IPS-11a (cell line): ENCODE results near the gene LDLRAD4.
"Not testable (repeated sequence)": the region's sequence is repeated elsewhere in the genome, so short reads cannot be mapped to it uniquely, and the experiment has no call there.

Experiments
- H3K4me3 ChIP-seq: one replicate; pipeline ENCODE4 v1.5.1; 2013; ENCODE audit warnings: low read depth, low read length, control low read depth

Gene LDLRAD4

DNA sequence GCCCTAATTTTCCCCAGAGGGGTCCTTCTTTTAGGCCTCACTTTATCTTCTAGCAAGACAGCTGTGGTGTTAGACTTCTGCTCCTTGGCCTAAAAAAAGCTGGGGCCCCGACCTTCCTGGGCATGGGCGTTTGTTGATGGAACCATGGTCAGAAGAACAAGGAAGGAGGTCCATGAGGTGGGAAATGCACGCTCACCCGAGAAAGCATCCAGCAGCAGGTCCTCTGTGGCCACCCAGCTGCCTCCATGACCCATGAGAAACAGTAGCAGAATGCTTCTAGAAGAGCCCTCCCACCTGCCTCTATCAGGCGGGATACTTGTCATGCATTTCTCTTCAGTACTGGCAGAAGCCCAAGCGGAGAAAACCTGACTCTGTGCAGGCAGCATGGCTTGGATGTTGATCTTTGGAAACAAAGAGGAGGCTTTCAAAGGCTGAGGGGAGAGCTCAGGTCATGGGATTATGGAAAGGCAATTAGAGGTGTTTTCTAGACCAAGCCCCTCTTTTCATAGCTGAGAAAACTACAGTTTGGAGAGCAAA is 258.7 kb downstream of the LDLRAD4 start:
- H3K4me3 ChIP-seq, result no peak overlapping the region

DNA sequence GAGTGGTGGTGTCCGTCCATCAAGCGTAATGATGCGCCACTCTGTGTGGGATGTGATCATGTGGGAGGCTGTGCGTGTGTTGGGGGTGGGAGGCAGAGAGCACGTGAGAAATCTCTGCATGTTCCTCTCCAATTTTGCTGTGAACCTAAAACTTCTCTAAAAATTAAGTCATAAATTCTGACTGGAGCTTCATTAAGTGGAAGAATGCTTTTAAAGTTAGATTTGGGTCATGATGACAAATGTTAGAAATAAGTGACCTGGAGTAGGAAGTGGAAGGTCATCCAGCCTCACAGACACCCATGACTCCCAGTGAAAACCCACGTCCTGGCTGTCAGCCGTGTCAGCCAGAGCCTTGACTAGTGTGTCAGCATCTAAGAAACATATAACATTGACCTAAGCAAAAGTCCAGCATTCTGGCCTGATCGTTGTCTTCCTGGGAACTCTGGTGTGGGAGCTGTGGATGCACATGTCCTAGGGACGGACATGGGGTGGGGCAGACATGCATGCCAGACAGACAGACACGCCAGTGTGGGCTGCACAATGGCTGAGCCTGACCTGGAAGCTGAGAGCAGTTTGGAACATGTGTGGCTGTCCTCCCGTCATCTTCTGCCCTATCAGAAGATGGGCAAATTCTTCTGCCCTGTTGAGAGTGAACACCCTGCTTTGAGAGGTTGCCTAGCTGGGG is 262.2 kb downstream of the LDLRAD4 start:
- H3K4me3 ChIP-seq, result no peak overlapping the region

DNA sequence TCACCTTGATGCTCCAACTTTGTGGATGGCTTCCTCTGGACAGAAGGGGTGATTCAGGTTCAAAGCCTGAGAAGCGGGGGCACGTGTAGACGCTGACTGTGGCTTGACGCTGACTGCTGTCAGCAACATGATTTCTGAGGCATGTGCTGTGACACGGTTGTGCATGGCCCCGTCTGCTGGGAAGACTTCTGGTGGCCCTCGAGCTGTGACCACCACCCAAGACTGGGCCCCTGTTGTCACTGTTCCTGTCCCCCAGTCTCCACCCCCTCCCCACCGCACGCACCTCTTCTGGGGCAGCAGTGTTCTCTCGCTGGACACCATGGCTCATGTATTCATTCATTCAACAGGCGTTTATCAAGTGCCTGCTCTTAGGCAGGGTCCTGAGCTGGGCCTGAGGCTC is 262.8 kb downstream of the LDLRAD4 start:
- H3K4me3 ChIP-seq, result no peak overlapping the region

DNA sequence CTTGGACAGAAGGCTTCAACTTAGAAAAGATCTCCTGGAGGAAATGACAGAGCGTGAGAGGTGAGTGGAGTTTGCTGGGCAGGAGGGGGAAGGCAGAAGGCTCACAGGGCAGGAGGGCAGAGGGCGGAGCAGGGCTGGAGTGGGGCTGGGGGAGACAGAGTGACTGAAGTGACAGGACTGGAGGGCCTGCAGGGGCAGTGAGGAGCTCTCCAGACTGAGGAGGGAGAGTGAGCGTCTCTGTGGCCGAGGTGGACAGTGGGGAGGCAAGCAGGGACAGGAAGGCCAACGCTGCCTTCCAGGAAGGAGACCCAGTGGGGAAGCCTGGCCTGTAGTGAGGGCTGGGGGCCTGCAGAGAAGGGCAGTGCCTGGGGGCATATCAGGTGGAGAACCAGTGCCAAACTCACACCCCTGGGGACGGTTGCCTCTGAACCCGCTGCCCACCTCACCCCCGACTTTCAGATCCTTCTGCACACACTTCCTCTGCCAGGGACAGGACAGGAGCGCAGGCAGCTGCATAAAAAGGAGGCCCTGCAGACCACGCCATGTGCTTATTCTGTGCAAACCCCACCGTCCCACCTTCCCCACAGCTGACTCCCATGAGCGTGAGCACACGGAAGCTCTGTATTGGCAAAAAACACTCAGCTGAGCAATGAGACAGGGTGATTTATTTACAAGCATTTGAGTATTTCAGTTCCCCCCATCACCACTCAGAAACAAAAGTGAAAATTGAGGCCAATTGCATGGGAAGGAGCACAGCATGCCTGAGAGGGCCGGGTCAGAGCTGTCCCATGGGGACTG is 263.5 kb downstream of the LDLRAD4 start:
- H3K4me3 ChIP-seq, result no peak overlapping the region

DNA sequence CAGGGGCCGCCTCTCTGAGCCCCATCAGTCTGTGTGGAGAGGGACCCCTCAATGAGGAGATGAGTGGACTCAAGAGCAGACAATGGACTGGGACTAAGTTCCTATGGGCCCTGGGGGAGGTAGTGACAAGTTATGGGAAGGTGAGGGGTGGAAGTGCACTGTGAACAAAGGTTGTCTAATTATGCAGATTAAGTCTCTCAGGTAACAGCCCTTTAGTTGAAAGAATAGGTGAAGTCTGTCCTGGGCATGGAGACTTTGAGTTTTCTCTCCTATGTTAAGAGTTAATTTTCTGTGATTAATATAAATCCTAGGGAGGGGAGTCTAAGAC is 264.0 kb downstream of the LDLRAD4 start:
- no peak overlapping the region for H3K4me3 ChIP-seq

DNA sequence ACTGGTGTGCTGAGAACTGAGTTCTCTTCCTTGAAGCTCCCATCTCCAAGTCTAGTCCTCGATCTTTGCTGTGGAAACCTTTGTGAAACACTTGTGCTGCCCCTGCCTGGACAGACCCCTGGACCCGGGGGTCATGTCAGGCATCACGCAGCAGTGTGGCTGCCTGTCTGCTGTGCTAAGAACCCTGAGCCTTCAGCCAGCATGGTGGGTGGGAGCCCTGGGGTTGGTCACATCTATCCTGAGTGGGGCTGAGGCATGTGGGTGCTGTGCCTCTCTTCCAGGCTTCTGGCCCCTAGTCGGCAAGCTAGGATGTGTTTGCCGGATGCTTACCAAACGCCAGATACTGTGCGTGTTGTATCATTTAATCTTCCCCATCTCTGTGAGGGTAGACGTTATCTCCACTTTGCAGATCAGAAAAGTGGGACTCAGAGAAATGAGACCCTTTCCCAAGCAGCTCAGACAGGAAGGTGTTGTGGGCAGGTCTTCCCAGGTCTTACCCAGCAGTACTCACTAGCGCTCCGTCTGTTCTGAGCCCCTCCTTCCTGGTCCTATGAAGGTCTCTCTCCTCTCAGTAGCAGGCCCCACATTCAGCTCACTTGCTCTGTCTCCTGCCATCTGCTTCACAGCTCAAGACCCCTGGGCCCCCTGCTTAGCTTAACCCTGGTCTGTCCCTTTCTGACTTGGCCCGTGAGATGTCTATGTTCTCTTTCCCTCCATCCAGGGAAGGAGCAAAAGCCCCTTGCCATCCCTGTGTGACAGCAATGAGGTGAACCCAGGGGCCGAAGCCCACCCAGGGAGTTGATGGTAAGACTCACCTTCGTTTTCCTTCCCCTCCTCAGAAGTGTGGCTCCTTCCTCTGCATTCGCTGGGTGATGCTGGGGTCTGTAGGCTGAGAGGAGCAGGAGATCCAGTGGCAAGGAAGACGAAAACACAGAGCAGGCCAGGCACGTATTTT is 265.0 kb downstream of the LDLRAD4 start:
- H3K4me3 ChIP-seq, result no peak overlapping the region

DNA sequence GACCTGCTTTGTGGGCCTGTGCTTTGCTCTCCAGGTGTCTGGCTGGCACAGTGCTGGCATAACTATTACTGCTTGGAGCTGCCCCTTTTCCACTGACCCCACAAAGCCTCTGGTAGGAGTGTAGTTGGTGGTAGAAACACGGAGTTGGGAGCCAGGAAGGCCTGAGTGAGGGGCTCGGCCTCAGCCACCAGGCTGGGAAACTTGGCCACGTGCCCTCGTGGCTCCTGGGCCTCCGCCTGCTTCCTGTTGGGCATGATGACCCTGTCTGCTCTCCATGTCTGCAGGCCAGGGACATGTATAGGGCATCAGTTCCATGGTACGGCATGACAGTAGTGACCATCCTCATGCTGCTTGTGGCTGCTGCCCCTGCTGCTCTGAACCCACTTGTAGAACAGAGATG is 266.6 kb downstream of the LDLRAD4 start:
- no peak overlapping the region for H3K4me3 ChIP-seq

DNA sequence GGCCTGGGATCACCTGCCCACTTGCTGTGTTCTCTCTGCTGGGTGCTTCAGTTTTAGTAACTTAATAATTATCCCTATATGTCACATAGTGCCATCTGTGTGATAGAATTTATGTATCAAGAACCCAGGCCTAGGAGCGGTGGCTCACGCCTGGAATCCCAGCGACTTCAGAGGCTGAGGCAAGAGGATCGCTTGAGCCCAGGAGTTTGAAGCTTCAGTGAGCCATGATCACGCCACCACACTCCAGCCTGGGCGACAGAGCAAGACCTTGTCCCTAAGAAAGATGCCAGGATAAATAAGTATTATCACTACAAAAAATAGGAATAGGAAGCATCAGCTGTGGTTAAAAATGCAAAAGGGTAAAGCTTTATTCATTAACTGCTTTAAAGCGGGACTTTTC is 267.0 kb downstream of the LDLRAD4 start:
- H3K4me3 ChIP-seq, result no peak overlapping the region

DNA sequence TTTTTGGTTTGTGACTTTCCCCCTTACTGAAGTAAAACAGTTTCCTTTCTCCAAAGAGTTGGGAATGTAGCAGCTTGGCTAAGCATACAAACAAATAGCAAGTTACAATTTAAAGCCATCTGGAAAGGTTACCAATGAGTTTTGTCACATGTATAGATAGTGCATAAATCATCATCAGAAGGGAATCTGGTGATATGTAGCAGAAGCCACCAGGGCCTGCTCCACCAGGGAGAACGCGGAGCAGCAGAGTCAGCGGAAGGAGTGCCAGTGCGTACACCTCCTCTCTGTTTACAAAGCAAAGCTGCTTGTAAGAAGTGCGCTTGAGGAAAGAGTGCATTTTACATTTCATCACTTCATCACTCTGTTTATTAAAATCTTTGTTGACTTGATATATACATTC is 267.7 kb downstream of the LDLRAD4 start:
- H3K4me3 ChIP-seq, result no peak overlapping the region

DNA sequence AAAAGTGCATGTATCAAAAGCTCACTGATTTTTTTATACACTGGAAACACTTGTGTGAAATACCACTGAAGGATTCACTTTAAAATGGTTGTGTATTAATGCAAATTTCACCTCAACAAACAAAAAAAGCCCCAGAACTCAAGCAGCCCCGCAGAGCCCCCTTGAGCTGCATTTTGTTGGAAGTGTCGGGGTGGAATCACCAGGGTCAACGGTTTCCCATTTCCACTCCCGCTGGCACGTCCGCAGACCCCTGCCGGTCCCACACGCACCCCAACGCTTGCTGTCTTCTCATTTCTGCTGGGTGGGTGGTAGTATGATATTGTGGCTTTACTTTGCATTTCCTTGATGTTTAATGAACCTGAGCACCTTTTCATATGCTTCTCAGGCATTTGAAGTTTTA is 268.1 kb downstream of the LDLRAD4 start:
- no peak overlapping the region for H3K4me3 ChIP-seq

DNA sequence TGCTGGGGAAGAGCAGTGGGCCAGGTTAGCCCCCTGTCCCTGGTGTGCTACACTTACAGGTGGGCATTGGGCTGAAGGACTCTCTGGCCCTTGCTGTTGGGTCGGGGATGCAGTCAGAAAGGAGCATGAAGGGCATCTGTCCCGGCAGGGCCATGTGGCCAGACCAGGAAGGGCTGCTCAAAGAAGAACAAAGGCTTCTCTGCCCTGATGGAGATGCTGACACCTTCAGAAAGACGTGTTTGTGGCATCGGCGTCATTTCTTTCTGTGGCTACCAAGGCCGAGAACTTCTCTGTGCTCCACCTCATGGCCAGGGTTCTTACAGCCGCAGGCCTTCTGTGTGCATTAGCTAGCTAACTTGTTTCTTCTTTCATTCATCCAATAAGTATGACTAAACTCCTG is 268.7 kb downstream of the LDLRAD4 start:
- H3K4me3 ChIP-seq, result no peak overlapping the region

DNA sequence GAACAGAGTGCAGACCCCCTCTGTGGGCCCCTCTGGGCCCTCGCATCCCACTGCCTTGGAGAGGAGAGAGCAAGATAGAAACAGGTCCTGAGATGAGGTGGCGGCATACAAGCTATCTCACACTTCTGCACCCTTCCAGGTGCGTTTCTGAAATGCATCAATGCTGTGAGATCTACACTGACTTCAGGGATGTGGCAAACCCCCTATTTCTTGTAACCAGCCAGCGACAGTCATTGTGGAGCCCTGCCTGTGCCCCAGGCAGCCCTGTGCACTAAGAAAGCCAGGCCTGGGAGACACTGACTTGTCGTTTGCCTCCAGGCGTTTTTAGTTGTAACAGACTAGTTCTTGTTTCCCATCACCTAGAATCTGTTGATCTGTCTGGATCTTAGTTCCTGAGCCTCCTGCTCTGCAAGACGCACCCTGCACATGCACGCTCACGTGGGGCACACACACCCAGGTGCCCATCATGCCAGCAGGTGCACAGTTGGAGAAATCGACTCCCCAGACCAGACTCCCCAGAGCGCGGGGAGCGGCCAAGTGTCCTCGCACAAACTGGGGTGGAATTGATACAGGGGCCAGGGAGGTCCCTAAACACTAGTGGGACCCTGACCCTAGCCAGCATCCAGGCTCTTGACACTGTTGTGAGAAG is 269.8 kb downstream of the LDLRAD4 start:
- H3K4me3 ChIP-seq, result no peak overlapping the region

DNA sequence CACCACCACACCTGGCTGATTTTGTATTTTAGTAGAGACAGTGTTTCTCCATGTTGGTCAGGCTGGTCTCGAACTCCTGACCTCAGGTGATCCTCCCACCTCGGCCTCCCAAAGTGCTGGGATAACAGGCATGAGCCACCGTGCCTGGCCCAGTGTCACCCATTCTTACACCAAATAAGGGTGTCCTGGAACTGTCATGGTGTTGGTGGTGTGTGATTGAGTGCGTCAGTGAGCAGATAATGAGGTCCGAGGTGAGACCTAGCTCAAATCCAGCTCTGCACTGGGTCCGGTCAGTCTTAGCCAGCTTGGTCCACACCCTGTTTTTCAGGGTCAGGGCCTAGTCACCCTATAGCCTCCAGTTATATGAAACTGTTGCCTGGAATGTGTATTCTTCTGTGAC is 270.7 kb downstream of the LDLRAD4 start:
- not testable (repeated sequence) for H3K4me3 ChIP-seq

DNA sequence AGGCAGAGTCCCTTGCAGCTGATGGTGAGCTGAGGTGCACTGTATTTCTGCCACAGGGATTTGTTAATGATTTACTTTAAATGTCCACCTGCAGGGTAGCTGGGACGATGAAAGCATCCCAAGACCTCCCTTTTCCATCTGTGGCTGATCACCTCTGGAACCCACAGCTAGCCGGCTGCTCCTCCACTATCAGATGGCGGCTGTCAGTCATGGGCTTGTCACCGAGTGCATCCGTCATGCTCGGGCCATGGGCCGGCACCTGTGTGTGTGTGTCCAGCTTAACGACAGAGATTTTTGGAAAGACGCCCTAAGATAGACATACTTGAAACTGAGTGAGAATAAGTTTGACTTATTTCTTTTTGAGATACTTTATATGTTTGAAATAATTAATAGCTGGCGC is 272.6 kb downstream of the LDLRAD4 start:
- no peak overlapping the region for H3K4me3 ChIP-seq

DNA sequence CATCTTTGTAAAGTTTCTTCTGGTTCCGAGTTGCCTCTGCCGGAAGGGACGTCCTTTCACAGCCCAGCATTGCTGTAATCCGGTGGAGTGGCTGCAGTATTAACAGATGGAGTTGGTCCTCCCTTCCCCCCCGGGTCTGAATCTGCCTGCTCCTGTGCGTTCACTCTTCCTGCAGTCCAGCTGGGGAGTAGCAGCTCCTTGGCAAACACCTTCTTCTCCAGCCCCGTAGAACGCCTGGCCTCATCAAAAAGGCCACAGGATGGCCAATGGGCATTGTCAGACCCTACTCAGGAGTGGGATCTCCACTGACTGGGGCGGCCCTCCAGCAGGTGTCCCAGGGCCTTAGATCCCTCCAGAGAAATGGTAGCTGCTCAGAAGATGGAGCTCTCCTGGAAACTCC is 273.8 kb downstream of the LDLRAD4 start:
- H3K4me3 ChIP-seq, result no peak overlapping the region

DNA sequence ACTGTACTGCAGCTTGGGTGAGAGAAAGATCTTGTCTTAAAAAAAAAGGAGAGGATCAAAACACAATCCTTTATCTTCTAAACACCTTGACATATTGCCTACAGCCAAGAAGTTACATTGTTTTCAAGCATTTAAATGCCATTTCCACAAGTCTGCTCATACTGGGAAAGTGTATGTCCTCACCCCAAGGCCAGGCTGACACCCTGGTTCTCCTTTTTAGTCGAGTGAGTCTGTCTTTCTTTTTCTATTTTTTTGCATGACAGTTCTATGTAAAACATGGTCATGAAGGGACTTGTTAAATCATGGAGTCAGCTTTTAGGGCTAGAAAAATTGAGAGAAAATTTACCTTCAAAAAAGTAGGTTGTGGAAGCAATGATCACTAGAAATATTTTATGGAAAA is 274.5 kb downstream of the LDLRAD4 start:
- no peak overlapping the region for H3K4me3 ChIP-seq

DNA sequence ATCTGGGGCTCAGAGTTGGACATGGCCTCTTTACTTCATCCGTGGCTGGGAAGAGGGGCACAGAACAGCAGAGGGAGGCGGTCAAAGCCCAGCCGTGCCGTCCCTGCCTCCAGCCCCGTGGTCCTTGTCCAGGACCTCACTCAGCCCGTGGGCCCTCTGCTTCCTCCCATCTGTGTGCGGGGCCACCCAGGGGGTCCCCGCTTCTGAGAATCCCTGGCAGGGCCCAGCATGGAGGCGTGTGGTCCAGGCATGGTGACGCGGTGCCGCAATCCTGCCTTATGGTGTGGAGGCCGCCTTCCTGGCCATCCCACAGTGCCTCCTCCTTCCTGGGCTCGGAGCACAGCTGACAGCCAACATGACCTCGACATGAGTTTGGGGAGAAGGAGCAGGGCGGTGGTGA is 275.2 kb downstream of the LDLRAD4 start:
- no peak overlapping the region for H3K4me3 ChIP-seq

DNA sequence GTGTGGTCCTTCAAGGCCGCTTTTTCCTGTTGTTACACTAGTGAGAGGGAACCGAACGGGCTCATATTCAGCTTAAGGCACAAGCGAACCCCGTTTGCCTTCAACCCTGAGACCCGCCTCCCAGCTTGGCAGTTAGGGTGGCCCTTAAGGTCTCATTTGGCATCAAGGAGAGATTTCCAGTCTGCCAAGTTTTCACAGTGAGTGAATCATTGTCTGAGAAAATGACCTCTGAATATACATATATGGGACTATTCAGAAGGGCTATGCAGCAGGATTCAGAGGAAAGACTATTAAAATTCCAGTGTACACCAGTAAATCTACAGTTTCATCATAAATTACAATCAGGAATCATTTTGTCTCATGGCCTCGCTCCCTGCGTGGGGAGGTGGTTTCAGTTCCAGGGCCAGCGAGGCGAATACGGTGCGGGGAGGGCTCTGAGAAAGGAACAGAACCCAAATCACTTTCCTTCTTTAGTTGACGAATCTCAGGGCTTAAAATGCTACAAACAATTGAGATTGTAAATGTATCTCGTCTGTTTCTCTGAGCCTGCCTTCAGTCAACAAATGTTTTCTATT is 276.4 kb downstream of the LDLRAD4 start:
- no peak overlapping the region for H3K4me3 ChIP-seq

DNA sequence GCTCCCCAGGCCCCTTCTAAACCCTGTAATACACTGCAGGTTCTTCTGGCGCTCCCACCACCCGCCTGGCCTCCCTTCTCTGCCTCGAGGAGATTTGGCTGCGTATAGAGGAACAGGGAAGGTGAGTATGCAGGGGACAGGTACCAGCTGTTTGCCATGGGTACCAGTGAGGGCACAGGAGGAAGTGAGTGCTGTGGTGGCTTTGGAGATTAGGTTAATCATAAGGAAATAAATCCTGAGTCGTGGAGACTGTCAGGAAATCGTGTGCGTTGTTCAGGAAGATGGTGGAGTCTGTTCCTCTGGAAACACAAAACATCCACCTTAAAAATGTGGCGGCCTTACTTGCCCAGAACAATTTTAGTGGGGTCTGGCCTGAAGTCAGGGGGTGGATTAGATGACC is 277.4 kb downstream of the LDLRAD4 start:
- H3K4me3 ChIP-seq, result no peak overlapping the region

DNA sequence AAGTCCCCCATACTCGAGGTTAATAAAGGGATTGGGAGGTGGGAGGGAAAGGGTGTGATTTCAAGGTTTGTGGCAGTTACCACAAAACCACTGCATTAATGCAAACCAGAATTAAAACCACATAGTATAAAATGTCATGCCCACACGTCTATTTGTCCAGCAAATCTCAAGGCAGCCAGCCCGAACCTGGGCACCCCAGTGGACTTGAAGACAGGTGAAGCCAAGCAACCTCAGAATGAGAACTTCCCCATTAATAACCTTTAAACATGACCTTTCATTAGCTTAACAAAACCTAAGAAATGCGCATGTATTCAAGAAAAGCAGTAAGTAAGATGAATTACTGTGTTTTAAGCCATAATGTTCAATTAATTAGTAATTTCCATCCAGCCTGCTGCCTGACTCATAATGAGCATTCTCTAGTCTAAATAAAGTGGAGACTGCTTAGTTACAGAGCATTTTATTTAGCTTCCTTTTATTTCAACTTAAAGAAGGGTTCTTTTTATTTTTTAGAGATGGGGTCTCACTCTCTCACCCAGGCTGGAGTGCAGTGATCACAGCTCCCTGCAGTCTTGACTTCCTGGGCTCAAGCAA is 278.2 kb downstream of the LDLRAD4 start:
- no peak overlapping the region for H3K4me3 ChIP-seq
